SK-N-SH (cell line): ENCODE data around the gene AMIGO1.

ENCODE experiments used
- FOSL2 ChIP-seq: IDR thresholded peaks from 2 replicates; pipeline ENCODE4 v1.4.0; 2012; ENCODE audit warnings: low read depth, mild to moderate bottlenecking, moderate library complexity, borderline replicate concordance
- FOXJ3 ChIP-seq: sonication (generic); formaldehyde crosslinking; IDR thresholded peaks from 2 replicates; pipeline ENCODE4 v1.5.1; 2020; ENCODE audit warnings: mild to moderate bottlenecking, missing genetic modification reagents
- FOXM1 ChIP-seq: IDR thresholded peaks from 2 replicates; pipeline ENCODE4 v1.4.0; 2012; ENCODE audit warnings: low read depth, mild to moderate bottlenecking
- NRF1 ChIP-seq: IDR thresholded peaks from 2 replicates; pipeline ENCODE4 v1.6.1; 2012; ENCODE audit warnings: low read depth, mild to moderate bottlenecking, low read length
- RFX5 ChIP-seq: IDR thresholded peaks from 2 replicates; pipeline ENCODE4 v1.6.1; 2012; ENCODE audit warnings: mild to moderate bottlenecking, improper control_type of control experiment, low read length
- SIN3A ChIP-seq: IDR thresholded peaks from 2 replicates; pipeline ENCODE4 v1.6.1; 2012; ENCODE audit warnings: low read depth, mild to moderate bottlenecking, low read length, moderate library complexity, borderline replicate concordance
- YY1 ChIP-seq: IDR thresholded peaks from 2 replicates; pipeline ENCODE4 v1.4.0; 2012; ENCODE audit warnings: low read depth, mild to moderate bottlenecking
- TF ChIP-seq, protein P1 (sequence below): fragments of 200-600 bp; sonication (generic); IDR thresholded peaks from 2 replicates; pipeline ENCODE4 v1.6.1; 2017; ENCODE audit warnings: antibody characterized with exemption, mild to moderate bottlenecking, moderate library complexity
- TF ChIP-seq, protein P2 (sequence below): IDR thresholded peaks from 2 replicates; pipeline ENCODE4 v1.6.1; 2012; ENCODE audit warnings: mild to moderate bottlenecking, low read depth, low read length, moderate library complexity
- TF ChIP-seq, protein P3 (sequence below): IDR thresholded peaks from 2 replicates; pipeline ENCODE4 v1.4.0; 2012; ENCODE audit warnings: low read depth

DNA sequence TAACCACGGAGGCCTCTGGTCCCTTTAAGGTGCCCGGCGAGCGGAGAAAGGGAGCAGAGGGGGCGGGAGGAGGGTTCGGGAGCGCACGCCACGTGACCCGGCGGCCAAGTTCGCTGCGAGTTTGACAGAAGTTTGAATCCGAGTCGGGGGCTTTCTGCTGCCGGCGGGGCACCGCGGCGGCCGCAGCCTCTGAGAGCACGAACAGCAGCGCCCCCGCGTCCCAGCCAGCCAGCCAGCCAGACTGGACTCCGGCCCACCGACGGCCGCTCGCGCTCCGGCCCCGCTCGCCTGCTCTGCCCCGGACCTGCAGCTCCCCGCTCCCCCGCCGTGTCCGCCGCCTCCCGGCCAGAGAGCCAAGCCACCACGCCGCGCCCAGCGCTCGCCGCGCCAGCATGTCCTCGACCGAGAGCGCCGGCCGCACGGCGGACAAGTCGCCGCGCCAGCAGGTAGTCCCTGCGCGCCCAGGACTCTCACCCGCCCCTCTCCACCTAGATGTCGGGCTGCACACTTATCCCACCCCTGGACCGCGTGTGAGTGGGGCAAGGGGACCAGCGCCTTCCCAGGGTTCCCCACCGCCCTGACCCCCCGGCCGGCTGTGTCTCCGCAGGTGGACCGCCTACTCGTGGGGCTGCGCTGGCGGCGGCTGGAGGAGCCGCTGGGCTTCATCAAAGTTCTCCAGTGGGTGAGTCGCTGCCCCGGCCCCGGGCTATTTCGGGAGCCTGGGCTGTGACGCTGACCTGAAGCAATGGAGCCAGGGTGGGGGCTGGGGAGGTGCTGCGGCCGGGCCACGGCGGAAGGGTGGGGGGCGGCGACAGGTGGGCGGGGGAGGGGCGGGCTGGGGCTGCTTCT is 42.9 kb downstream of the AMIGO1 start, which contains the start of gene SYPL2:
- TF ChIP-seq RFX5: no peak
- TF ChIP-seq, protein P1, sequence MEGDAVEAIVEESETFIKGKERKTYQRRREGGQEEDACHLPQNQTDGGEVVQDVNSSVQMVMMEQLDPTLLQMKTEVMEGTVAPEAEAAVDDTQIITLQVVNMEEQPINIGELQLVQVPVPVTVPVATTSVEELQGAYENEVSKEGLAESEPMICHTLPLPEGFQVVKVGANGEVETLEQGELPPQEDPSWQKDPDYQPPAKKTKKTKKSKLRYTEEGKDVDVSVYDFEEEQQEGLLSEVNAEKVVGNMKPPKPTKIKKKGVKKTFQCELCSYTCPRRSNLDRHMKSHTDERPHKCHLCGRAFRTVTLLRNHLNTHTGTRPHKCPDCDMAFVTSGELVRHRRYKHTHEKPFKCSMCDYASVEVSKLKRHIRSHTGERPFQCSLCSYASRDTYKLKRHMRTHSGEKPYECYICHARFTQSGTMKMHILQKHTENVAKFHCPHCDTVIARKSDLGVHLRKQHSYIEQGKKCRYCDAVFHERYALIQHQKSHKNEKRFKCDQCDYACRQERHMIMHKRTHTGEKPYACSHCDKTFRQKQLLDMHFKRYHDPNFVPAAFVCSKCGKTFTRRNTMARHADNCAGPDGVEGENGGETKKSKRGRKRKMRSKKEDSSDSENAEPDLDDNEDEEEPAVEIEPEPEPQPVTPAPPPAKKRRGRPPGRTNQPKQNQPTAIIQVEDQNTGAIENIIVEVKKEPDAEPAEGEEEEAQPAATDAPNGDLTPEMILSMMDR: peak; percentile 10; the same call in 1 of the 2 replicates
- TF ChIP-seq FOSL2: no peak
- no peak for TF ChIP-seq FOXJ3 (CRISPR knock-in tag)
- TF ChIP-seq YY1: no peak
- TF ChIP-seq, protein P2, sequence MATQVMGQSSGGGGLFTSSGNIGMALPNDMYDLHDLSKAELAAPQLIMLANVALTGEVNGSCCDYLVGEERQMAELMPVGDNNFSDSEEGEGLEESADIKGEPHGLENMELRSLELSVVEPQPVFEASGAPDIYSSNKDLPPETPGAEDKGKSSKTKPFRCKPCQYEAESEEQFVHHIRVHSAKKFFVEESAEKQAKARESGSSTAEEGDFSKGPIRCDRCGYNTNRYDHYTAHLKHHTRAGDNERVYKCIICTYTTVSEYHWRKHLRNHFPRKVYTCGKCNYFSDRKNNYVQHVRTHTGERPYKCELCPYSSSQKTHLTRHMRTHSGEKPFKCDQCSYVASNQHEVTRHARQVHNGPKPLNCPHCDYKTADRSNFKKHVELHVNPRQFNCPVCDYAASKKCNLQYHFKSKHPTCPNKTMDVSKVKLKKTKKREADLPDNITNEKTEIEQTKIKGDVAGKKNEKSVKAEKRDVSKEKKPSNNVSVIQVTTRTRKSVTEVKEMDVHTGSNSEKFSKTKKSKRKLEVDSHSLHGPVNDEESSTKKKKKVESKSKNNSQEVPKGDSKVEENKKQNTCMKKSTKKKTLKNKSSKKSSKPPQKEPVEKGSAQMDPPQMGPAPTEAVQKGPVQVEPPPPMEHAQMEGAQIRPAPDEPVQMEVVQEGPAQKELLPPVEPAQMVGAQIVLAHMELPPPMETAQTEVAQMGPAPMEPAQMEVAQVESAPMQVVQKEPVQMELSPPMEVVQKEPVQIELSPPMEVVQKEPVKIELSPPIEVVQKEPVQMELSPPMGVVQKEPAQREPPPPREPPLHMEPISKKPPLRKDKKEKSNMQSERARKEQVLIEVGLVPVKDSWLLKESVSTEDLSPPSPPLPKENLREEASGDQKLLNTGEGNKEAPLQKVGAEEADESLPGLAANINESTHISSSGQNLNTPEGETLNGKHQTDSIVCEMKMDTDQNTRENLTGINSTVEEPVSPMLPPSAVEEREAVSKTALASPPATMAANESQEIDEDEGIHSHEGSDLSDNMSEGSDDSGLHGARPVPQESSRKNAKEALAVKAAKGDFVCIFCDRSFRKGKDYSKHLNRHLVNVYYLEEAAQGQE: no peak
- TF ChIP-seq NRF1: no peak
- TF ChIP-seq, protein P3, sequence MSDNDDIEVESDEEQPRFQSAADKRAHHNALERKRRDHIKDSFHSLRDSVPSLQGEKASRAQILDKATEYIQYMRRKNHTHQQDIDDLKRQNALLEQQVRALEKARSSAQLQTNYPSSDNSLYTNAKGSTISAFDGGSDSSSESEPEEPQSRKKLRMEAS: no peak
- no peak for TF ChIP-seq FOXM1
- no peak for TF ChIP-seq SIN3A
